Natural killer cell (primary cell): ENCODE data around the gene UPK2. TPM values are rescaled to one million over a fixed set of nuclear protein-coding genes. Genes with fewer than 3 reads are reported as not detected.

ENCODE experiments used
- ATAC-seq, 3 donors: fragments of 150-1000 bp in 2 of 3; fragments of 200-7000 bp in 1 of 3; cut with Tn5 transposase; 1 replicate in 1 of 3; 2 replicates in 2 of 3; pipeline ENCODE4 v1.10.0; 2021; ENCODE audit warnings: mild to moderate bottlenecking in 2 of 3, moderate library complexity in 2 of 3
- DNase-seq, 2 donors: peaks; one replicate each; pipeline versions ENCODE4 v3.0.0 to v3.0.0-alpha.2; 2013 to 2021; ENCODE audit warnings: mixed read lengths in 1 of 2
- H3K27ac ChIP-seq: one replicate; pipeline ENCODE4 v1.5.1; 2013; ENCODE audit warnings: mild to moderate bottlenecking, low read length
- H3K27me3 ChIP-seq: one replicate; pipeline ENCODE4 v1.6.1; 2013; ENCODE audit warnings: low read length; ENCODE audit not compliant: control insufficient read depth, insufficient read depth
- H3K36me3 ChIP-seq: one replicate; pipeline ENCODE4 v1.6.1; 2013; ENCODE audit warnings: low read length; ENCODE audit not compliant: control insufficient read depth, insufficient read depth
- H3K4me1 ChIP-seq: one replicate; pipeline ENCODE4 v1.6.1; 2013; ENCODE audit warnings: low read length; ENCODE audit not compliant: control insufficient read depth, insufficient read depth
- H3K4me3 ChIP-seq: one replicate; pipeline ENCODE4 v1.5.1; 2013; ENCODE audit warnings: low read length
- H3K9me3 ChIP-seq: one replicate; pipeline ENCODE4 v1.6.1; 2013; ENCODE audit warnings: low read length; ENCODE audit not compliant: control insufficient read depth, insufficient read depth
- H3K27ac Mint-ChIP-seq, 2 donors: one replicate each; pipeline ENCODE4 v1.8.0; 2022; ENCODE audit warnings: mild to moderate bottlenecking in 2 of 2, mixed read lengths in 2 of 2, moderate library complexity in 1 of 2
- H3K27me3 Mint-ChIP-seq, 2 donors: one replicate each; pipeline ENCODE4 v1.8.0; 2022; ENCODE audit warnings: low read depth in 2 of 2, mixed read lengths in 2 of 2
- H3K36me3 Mint-ChIP-seq: one replicate; pipeline ENCODE4 v1.8.0; 2022; ENCODE audit warnings: mixed read lengths
- H3K4me1 Mint-ChIP-seq, 2 donors: one replicate each; pipeline ENCODE4 v1.8.0; 2022; ENCODE audit warnings: mixed read lengths in 2 of 2
- H3K4me3 Mint-ChIP-seq: one replicate; pipeline ENCODE4 v1.8.0; 2022; ENCODE audit warnings: mild to moderate bottlenecking, moderate library complexity, mixed read lengths
- H3K9me3 Mint-ChIP-seq, 2 donors: one replicate each; pipeline ENCODE4 v1.8.0; 2022; ENCODE audit warnings: mixed read lengths in 2 of 2
- WGBS: methylation state at CpG from one replicate; pipeline ENCODE4 v1.1.7; 2013; ENCODE audit warnings: missing lambda C conversion rate; ENCODE audit not compliant: insufficient coverage; 5-methylcytosine and 5-hydroxymethylcytosine counted together
- intact Hi-C: fragments of 100-400 bp; cut with micrococcal nuclease; formaldehyde crosslinking; loops from one replicate; pipeline ENCODE4 v1.14.2; 2022
- total RNA-seq, 4 donors: library from RNA; stranded (reverse); fragments of 120-200 nt in 1 of 4; gene quantifications; one replicate each; pipeline versions ENCODE4 v1.2.3 to v1.2.4, GENCODE V29; 2013 to 2022
- TF ChIP-seq, protein P1 (sequence below): fragments of 200-600 bp; IDR thresholded peaks from one replicate; pipeline ENCODE4 v1.8.0; 2022; ENCODE audit warnings: antibody characterized with exemption

UPK2 gene
- total RNA-seq, 3 donors from 2014 or later (not counting 1 experiment from before 2014, with no cell fraction given) = 0.40 to 0.41 TPM; not detected in 1

- no peaks in the 10 kb centered on the region for H3K9me3 Mint-ChIP-seq
- no peaks in the 10 kb centered on the region for H3K36me3 Mint-ChIP-seq
These were observed 17.4 kb upstream of the UPK2 start for GRCh38 chr11:118938491-118939403.

GRCh38 chr11:118939404-118939915 lies 16.6 kb upstream of the UPK2 start:
- no peaks in the 10 kb centered on the region for H3K9me3 ChIP-seq
- H3K27me3 ChIP-seq = no peaks in the 10 kb centered on the region
- ATAC-seq (no peak), DNase-seq (no peak)
- no peaks in the 10 kb centered on the region for H3K36me3 Mint-ChIP-seq
- H3K4me3 ChIP-seq = no peak overlapping the region
- peaks cover 16 to 22% of the 10 kb centered on the region in 2 donors for H3K27me3 Mint-ChIP-seq
- H3K9me3 Mint-ChIP-seq = no peaks in the 10 kb centered on the region
- no peak overlapping the region for H3K27ac ChIP-seq
- H3K4me3 Mint-ChIP-seq = no peak overlapping the region
- no peaks in the 10 kb centered on the region for H3K36me3 ChIP-seq
- TF ChIP-seq, protein P1, sequence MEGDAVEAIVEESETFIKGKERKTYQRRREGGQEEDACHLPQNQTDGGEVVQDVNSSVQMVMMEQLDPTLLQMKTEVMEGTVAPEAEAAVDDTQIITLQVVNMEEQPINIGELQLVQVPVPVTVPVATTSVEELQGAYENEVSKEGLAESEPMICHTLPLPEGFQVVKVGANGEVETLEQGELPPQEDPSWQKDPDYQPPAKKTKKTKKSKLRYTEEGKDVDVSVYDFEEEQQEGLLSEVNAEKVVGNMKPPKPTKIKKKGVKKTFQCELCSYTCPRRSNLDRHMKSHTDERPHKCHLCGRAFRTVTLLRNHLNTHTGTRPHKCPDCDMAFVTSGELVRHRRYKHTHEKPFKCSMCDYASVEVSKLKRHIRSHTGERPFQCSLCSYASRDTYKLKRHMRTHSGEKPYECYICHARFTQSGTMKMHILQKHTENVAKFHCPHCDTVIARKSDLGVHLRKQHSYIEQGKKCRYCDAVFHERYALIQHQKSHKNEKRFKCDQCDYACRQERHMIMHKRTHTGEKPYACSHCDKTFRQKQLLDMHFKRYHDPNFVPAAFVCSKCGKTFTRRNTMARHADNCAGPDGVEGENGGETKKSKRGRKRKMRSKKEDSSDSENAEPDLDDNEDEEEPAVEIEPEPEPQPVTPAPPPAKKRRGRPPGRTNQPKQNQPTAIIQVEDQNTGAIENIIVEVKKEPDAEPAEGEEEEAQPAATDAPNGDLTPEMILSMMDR = no peak
- intact Hi-C loops = no loop called here
- WGBS = 78% methylated on average over 7 of the region's 8 CpGs
- no peak overlapping the region for H3K27ac Mint-ChIP-seq
- H3K4me1 ChIP-seq = peaks cover 9% of the 10 kb centered on the region
- H3K4me1 Mint-ChIP-seq = peaks cover 0 to 5% of the 10 kb centered on the region in 2 donors

More at GRCh38 chr11:118938491-118939403, 17.4 kb upstream of the UPK2 start:
- Histone ChIP-seq H3K36me3 (no peaks in the 10 kb centered on the region), H3K4me3 (no peak overlapping the region), H3K4me1 (peaks cover 9% of the 10 kb centered on the region), H3K27me3 (no peaks in the 10 kb centered on the region), H3K27ac (no peak overlapping the region), H3K9me3 (no peaks in the 10 kb centered on the region)
- Mint-ChIP-seq H3K4me1 (peaks cover 0 to 5% of the 10 kb centered on the region in 2 donors), H3K27ac (no peak overlapping the region), H3K27me3 (peaks cover 16 to 22% of the 10 kb centered on the region in 2 donors), H3K4me3 (no peak overlapping the region)
- WGBS = 82% methylated on average over 11 of the region's 11 CpGs
- ATAC-seq = no peak
- DNase-seq = no peak
- TF ChIP-seq, protein P1 = no peak
- intact Hi-C loops = no loop called here

- DNase-seq (peak in 1 of 2 donors; percentile 76), ATAC-seq (peak; percentile 28 to 42 (median 42))
- peaks cover 9% of the 10 kb centered on the region for H3K4me1 ChIP-seq
- H3K27ac ChIP-seq = no peak overlapping the region
- H3K4me3 ChIP-seq = no peak overlapping the region
- H3K9me3 ChIP-seq = no peaks in the 10 kb centered on the region
- Mint-ChIP-seq H3K9me3 (no peaks in the 10 kb centered on the region), H3K4me1 (peaks cover 0 to 5% of the 10 kb centered on the region in 2 donors), H3K27ac (no peak overlapping the region), H3K27me3 (peaks cover 16 to 24% of the 10 kb centered on the region in 2 donors), H3K4me3 (no peak overlapping the region), H3K36me3 (no peaks in the 10 kb centered on the region)
- H3K27me3 ChIP-seq = no peaks in the 10 kb centered on the region
- TF ChIP-seq, protein P1 = no peak
- H3K36me3 ChIP-seq = no peaks in the 10 kb centered on the region
- WGBS = 36% methylated on average over 13 of the region's 13 CpGs
- intact Hi-C loops = no loop called here
These were observed 16.0 kb upstream of the UPK2 start for GRCh38 chr11:118939953-118940598.
